ENCODE measurements around the gene FBXO2.

The FBXO2 gene, protein sequence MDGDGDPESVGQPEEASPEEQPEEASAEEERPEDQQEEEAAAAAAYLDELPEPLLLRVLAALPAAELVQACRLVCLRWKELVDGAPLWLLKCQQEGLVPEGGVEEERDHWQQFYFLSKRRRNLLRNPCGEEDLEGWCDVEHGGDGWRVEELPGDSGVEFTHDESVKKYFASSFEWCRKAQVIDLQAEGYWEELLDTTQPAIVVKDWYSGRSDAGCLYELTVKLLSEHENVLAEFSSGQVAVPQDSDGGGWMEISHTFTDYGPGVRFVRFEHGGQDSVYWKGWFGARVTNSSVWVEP

DNA sequence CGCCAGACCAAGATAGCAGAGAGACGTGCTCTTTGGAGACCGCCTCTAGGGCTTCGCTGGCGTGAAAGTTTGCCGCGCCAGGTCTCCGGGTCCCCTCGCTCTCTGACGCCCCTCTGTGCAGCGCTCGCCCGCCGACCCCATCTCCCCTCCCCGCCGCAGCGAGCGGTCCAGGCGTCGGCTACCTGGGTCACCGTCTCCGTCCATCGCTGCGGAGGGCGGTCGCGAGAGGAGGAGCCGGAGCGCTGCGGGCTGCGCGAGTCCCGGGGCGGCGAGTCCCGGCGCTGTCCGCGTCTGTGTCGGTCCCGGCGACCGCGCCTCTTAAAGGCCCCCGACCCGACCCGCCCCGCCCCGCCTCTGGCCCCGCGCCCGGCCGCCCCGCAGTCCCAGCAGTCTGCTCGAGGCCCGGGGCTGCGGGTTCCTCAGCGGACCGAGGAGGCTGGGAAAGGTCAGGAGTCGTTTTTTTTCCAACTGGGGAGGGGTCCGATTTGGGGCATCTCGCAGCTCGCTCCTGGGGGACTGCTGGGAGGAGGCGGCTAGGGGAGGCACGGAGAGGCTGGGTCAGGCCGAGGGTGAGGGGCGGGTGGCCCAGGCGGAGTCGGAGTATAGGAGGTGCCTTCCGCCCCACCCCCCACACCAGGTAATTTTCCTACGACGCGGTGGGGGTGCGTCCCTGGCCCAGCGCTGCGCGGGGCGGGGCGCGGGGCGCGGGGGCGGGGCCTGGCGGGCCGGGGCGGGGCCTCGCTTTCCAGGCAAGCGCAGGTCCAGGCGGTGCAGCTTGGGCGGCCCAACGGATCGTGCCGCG lies at the start of gene FBXO2, which contains the start of gene FBXO44:
Gene FBXO2 (minus strand): TSS at position 293 of the 802 bp plus-strand sequence. CDS start 89 bp downstream, at position 204.
Gene FBXO44 (plus strand): TSS at position 741 of the 802 bp plus-strand sequence. CDS start 959 bp downstream, outside the sequence.
- no peaks in the 10 kb centered on the region for H3K79me2 ChIP-seq (ENCODE audit: insufficient read depth, low read length)
- H3K4me3 ChIP-seq (ENCODE audit: low read length, poor library complexity, severe bottlenecking) = peak within 1 kb of the TSS; percentile 68
- H3F3A ChIP-seq (ENCODE audit: low read depth) = no peaks in the 10 kb centered on the region; the same call in 1 of the 2 replicates
- no peak for TF ChIP-seq EZH2phosphoT487 (IDR thresholded peaks at IDR 0.05; ENCODE audit: borderline replicate concordance)
- TF ChIP-seq, protein P1, sequence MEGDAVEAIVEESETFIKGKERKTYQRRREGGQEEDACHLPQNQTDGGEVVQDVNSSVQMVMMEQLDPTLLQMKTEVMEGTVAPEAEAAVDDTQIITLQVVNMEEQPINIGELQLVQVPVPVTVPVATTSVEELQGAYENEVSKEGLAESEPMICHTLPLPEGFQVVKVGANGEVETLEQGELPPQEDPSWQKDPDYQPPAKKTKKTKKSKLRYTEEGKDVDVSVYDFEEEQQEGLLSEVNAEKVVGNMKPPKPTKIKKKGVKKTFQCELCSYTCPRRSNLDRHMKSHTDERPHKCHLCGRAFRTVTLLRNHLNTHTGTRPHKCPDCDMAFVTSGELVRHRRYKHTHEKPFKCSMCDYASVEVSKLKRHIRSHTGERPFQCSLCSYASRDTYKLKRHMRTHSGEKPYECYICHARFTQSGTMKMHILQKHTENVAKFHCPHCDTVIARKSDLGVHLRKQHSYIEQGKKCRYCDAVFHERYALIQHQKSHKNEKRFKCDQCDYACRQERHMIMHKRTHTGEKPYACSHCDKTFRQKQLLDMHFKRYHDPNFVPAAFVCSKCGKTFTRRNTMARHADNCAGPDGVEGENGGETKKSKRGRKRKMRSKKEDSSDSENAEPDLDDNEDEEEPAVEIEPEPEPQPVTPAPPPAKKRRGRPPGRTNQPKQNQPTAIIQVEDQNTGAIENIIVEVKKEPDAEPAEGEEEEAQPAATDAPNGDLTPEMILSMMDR (conservative IDR thresholded peaks at IDR 0.05; ENCODE audit: low read length) = no peak
- no peaks in the 10 kb centered on the region for H3K27me3 ChIP-seq (ENCODE audit: insufficient read depth, low read length, poor library complexity, severe bottlenecking)
- H3K9me2 ChIP-seq (replicated peaks; ENCODE audit: low read depth, low read length) = no peaks in the 10 kb centered on the region
- no peaks in the 10 kb centered on the region for H4K20me1 ChIP-seq (ENCODE audit: insufficient read depth, low read length, poor library complexity, severe bottlenecking)
- H3K4me2 ChIP-seq (ENCODE audit: low read depth, low read length, poor library complexity, severe bottlenecking) = peak within 1 kb of the TSS; percentile 70
- H2AFZ ChIP-seq (ENCODE audit: low read length) = no peak within 1 kb of the TSS
- peak within 1 kb of the TSS; percentile 43 for H3K9ac ChIP-seq (ENCODE audit: low read depth, low read length, poor library complexity, severe bottlenecking)
- no peaks in the 10 kb centered on the region for H3K9me3 ChIP-seq (ENCODE audit: insufficient read depth, low read depth, low read length)
- H3K36me3 ChIP-seq (ENCODE audit: insufficient read depth, low read length) = no peaks in the 10 kb centered on the region
- peaks cover 10% of the 10 kb centered on the region for H3K4me1 ChIP-seq (ENCODE audit: insufficient read depth, low read length, poor library complexity, severe bottlenecking)

GRCh38 chr1:11703357-11704193 lies 49.3 kb upstream of the FBXO2 start:
- TF ChIP-seq EZH2phosphoT487 (IDR thresholded peaks at IDR 0.05; ENCODE audit: borderline replicate concordance) = no peak
- TF ChIP-seq, protein P1 (conservative IDR thresholded peaks at IDR 0.05; ENCODE audit: low read length) = no peak
- H3K9me2 ChIP-seq (replicated peaks; ENCODE audit: low read depth, low read length) = no peaks in the 10 kb centered on the region
- no peaks in the 10 kb centered on the region for H3K9me3 ChIP-seq (ENCODE audit: insufficient read depth, low read depth, low read length)
- H3K4me3 ChIP-seq (ENCODE audit: low read length, poor library complexity, severe bottlenecking) = no peak overlapping the region
- H3K4me2 ChIP-seq (ENCODE audit: low read depth, low read length, poor library complexity, severe bottlenecking) = no peak overlapping the region
- H3K27me3 ChIP-seq (ENCODE audit: insufficient read depth, low read length, poor library complexity, severe bottlenecking) = no peaks in the 10 kb centered on the region
- peaks cover 15% of the 10 kb centered on the region for H3K4me1 ChIP-seq (ENCODE audit: insufficient read depth, low read length, poor library complexity, severe bottlenecking)
- peak overlapping the region; percentile 35 for H3K9ac ChIP-seq (ENCODE audit: low read depth, low read length, poor library complexity, severe bottlenecking)
- no peaks in the 10 kb centered on the region for H3F3A ChIP-seq (ENCODE audit: low read depth)
- H3K79me2 ChIP-seq (ENCODE audit: insufficient read depth, low read length) = peaks cover 4% of the 10 kb centered on the region; the same call in 1 of the 2 replicates
- no peak overlapping the region for H2AFZ ChIP-seq (ENCODE audit: low read length)
- H4K20me1 ChIP-seq (ENCODE audit: insufficient read depth, low read length, poor library complexity, severe bottlenecking) = no peaks in the 10 kb centered on the region
- no peaks in the 10 kb centered on the region; the same call in 1 of the 2 replicates for H3K36me3 ChIP-seq (ENCODE audit: insufficient read depth, low read length)
